ENCODE measurements around the gene C6orf136. TPM values are rescaled to one million over a fixed set of nuclear protein-coding genes. Genes with fewer than 3 reads are reported as not detected.

Gene C6orf136
- 2.5 and 2.7 TPM in 2 replicates for total RNA-seq (ENCODE audit: low replicate concordance)

GRCh38 chr6:30646450-30647241, at the start of gene C6orf136:
TSS of gene C6orf136 (plus strand) at chr6:30647133. CDS start at chr6:30647232, 99 bp downstream.

GRCh38 chr6:30616811-30617564, 29.9 kb upstream of the C6orf136 start, which contains the start of gene PPP1R10:
TSS of gene PPP1R10 (minus strand) at chr6:30617243. CDS start at chr6:30609944, 7,299 bp downstream.

GRCh38 chr6:30617565-30618269, 29.2 kb upstream of the C6orf136 start, which contains the start of gene MRPS18B:
TSS of gene MRPS18B (plus strand) at chr6:30617840. CDS start at chr6:30617866, 26 bp downstream.

GRCh38 chr6:30626484-30627366, 20.2 kb upstream of the C6orf136 start, which contains the start of gene ATAT1:
TSS of gene ATAT1 (plus strand) at chr6:30626874.

GRCh38 chr6:30672445-30673253, 25.7 kb downstream of the C6orf136 start, which contains the start of gene DHX16:
TSS of gene DHX16 (minus strand) at chr6:30673006. CDS start at chr6:30672841, 165 bp downstream.

GRCh38 chr6:30686009-30686907, 39.3 kb downstream of the C6orf136 start, which contains the start of gene PPP1R18:
TSS of gene PPP1R18 (minus strand) at chr6:30686645. CDS start at chr6:30686018, 627 bp downstream.

GRCh38 chr6:30690403-30691207, 43.7 kb downstream of the C6orf136 start, which contains the start of gene NRM:
TSS of gene NRM (minus strand) at chr6:30690984. CDS start at chr6:30690974, 10 bp downstream.

Other genes starting within 250 kb of the C6orf136 start
- gene HLA-E, start 157.6 kb upstream of the C6orf136 start, total RNA-seq (ENCODE audit: low replicate concordance) = 159 and 210 TPM in 2 replicates
- gene GNL1, start 90.6 kb upstream of the C6orf136 start, total RNA-seq (ENCODE audit: low replicate concordance) = 48.1 and 59.3 TPM in 2 replicates
- 3.9 and 6.0 TPM in 2 replicates for gene PRR3, start 89.8 kb upstream of the C6orf136 start, total RNA-seq (ENCODE audit: low replicate concordance)
- gene ABCF1, start 75.7 kb upstream of the C6orf136 start, total RNA-seq (ENCODE audit: low replicate concordance) = 36.5 and 46.5 TPM in 2 replicates
- 7.3 and 10.0 TPM in 2 replicates for gene PPP1R10, start 29.9 kb upstream of the C6orf136 start, total RNA-seq (ENCODE audit: low replicate concordance)
- 36.3 and 43.5 TPM in 2 replicates for gene MRPS18B, start 29.3 kb upstream of the C6orf136 start, total RNA-seq (ENCODE audit: low replicate concordance)
- gene ATAT1, start 20.3 kb upstream of the C6orf136 start, total RNA-seq (ENCODE audit: low replicate concordance) = 2.5 and 4.0 TPM in 2 replicates
- gene DHX16, start 25.9 kb downstream of the C6orf136 start, total RNA-seq (ENCODE audit: low replicate concordance) = 34.6 and 46.2 TPM in 2 replicates
- gene PPP1R18, start 39.5 kb downstream of the C6orf136 start, total RNA-seq (ENCODE audit: low replicate concordance) = 28.8 and 52.0 TPM in 2 replicates
- 1.2 and 1.5 TPM in 2 replicates for gene NRM, start 43.9 kb downstream of the C6orf136 start, total RNA-seq (ENCODE audit: low replicate concordance)
- gene MDC1, start 70.1 kb downstream of the C6orf136 start, total RNA-seq (ENCODE audit: low replicate concordance) = 1.8 and 5.0 TPM in 2 replicates
- gene TUBB, start 73.2 kb downstream of the C6orf136 start, total RNA-seq (ENCODE audit: low replicate concordance) = 361 and 456 TPM in 2 replicates
- gene FLOT1, start 95.6 kb downstream of the C6orf136 start, total RNA-seq (ENCODE audit: low replicate concordance) = 79.3 and 96.3 TPM in 2 replicates
- gene IER3, start 97.4 kb downstream of the C6orf136 start, total RNA-seq (ENCODE audit: low replicate concordance) = 9.6 and 164 TPM in 2 replicates
- 18.4 and 42.1 TPM in 2 replicates for gene DDR1, start 237.4 kb downstream of the C6orf136 start, total RNA-seq (ENCODE audit: low replicate concordance)